NOMO-1 (cell line): ENCODE data around the gene ACTL7A.

Experiments
- DNase-seq, 2 experiments: peaks; one replicate each; lab custom pipeline; 2025; ENCODE audit not compliant: unreplicated experiment in 2 of 2; lab: John Stamatoyannopoulos, UW

Gene ACTL7A

GRCh38 chr9:108910914-108911313 is 48.8 kb downstream of the ACTL7A start:
- DNase-seq = no peak

- no peak for DNase-seq
These were observed 49.8 kb downstream of the ACTL7A start for GRCh38 chr9:108911820-108912219.
